CD14-positive monocyte (primary cell): ENCODE measurements around the gene DENND1A. TPM values are rescaled to one million over a fixed set of nuclear protein-coding genes. Genes with fewer than 3 reads are reported as not detected.

ENCODE experiments used
- DNase-seq, 3 donors: peaks; one replicate each; pipeline ENCODE4 v3.0.0-alpha.2; 2011 to 2022
- H2AFZ ChIP-seq: 2 replicates; pipeline ENCODE4 v1.6.0; 2012; ENCODE audit warnings: mild to moderate bottlenecking, low read depth, low read length, inconsistent platforms; ENCODE audit not compliant: insufficient read depth, poor library complexity, severe bottlenecking
- H3K27ac ChIP-seq, 2 donors: 1 replicate in 1 of 2; 2 replicates in 1 of 2; pipeline ENCODE4 v1.5.1; 2012 to 2013; ENCODE audit warnings: low read length in 2 of 2, control low read depth in 1 of 2, inconsistent platforms in 1 of 2, low read depth in 1 of 2, mild to moderate bottlenecking in 1 of 2
- H3K27me3 ChIP-seq, 2 donors: one replicate each; pipeline versions ENCODE4 v1.6.0 to v1.6.1; 2011 to 2013; ENCODE audit warnings: low read length in 2 of 2; ENCODE audit not compliant: control insufficient read depth in 2 of 2, insufficient read depth in 2 of 2
- H3K36me3 ChIP-seq, 2 donors: replicated peaks in 1 of 2; 1 replicate in 1 of 2; 2 replicates in 1 of 2; pipeline versions ENCODE4 v1.5.1 to v1.6.1; 2012 to 2013; ENCODE audit warnings: low read length in 2 of 2, control low read depth in 1 of 2, inconsistent platforms in 1 of 2, mild to moderate bottlenecking in 1 of 2; ENCODE audit not compliant: insufficient read depth in 2 of 2, control insufficient read depth in 1 of 2
- H3K4me1 ChIP-seq, 2 donors: 1 replicate in 1 of 2; 2 replicates in 1 of 2; pipeline versions ENCODE4 v1.5.1 to v1.6.1; 2012 to 2013; ENCODE audit warnings: low read length in 2 of 2, control low read depth in 1 of 2, inconsistent platforms in 1 of 2, mild to moderate bottlenecking in 1 of 2, moderate library complexity in 1 of 2; ENCODE audit not compliant: insufficient read depth in 2 of 2, control insufficient read depth in 1 of 2
- H3K4me2 ChIP-seq: replicated peaks from 2 replicates; pipeline ENCODE3; 2012; ENCODE audit warnings: low read length, moderate library complexity, mild to moderate bottlenecking; ENCODE audit not compliant: poor library complexity, severe bottlenecking; ENCODE audit errors: extremely low read depth
- H3K4me3 ChIP-seq, 3 experiments: fragments of 200-600 bp in 1 of 3; sonication (generic) in 1 of 3; replicated peaks in 1 of 3; 1 replicate in 2 of 3; 2 replicates in 1 of 3; pipeline ENCODE4 v1.5.1; 2011 to 2013; ENCODE audit warnings: low read length in 3 of 3, mild to moderate bottlenecking in 3 of 3, control low read depth in 2 of 3, low read depth in 2 of 3, inconsistent platforms in 1 of 3, moderate library complexity in 1 of 3
- H3K79me2 ChIP-seq: 2 replicates; pipeline ENCODE4 v1.6.0; 2012; ENCODE audit warnings: mild to moderate bottlenecking, control low read depth, inconsistent platforms, low read length, moderate library complexity; ENCODE audit not compliant: insufficient read depth
- H3K9ac ChIP-seq: 2 replicates; pipeline ENCODE4 v1.6.0; 2017; ENCODE audit warnings: low read length, mild to moderate bottlenecking; ENCODE audit not compliant: insufficient read depth, poor library complexity, severe bottlenecking
- H3K9me3 ChIP-seq, 2 donors: replicated peaks in 1 of 2; 1 replicate in 1 of 2; 2 replicates in 1 of 2; pipeline versions ENCODE4 v1.5.1 to v1.6.1; 2012 to 2013; ENCODE audit warnings: low read length in 2 of 2, control low read depth in 1 of 2; ENCODE audit not compliant: control insufficient read depth in 1 of 2, insufficient read depth in 1 of 2
- H4K20me1 ChIP-seq: 2 replicates; pipeline ENCODE4 v1.6.0; 2012; ENCODE audit warnings: mild to moderate bottlenecking, low read length, control low read depth, moderate library complexity; ENCODE audit not compliant: insufficient read depth
- H3K27ac Mint-ChIP-seq, 7 donors: one replicate each; pipeline ENCODE4 v1.8.0; 2020; ENCODE audit warnings: mild to moderate bottlenecking in 7 of 7, mixed read lengths in 7 of 7, moderate library complexity in 6 of 7, inconsistent platforms in 2 of 7
- H3K27me3 Mint-ChIP-seq, 3 donors: one replicate each; pipeline ENCODE4 v1.8.0; 2021 to 2022; ENCODE audit warnings: low read depth in 3 of 3, mild to moderate bottlenecking in 3 of 3, mixed read lengths in 3 of 3, moderate library complexity in 3 of 3, inconsistent platforms in 1 of 3
- H3K36me3 Mint-ChIP-seq, 2 donors: one replicate each; pipeline ENCODE4 v1.8.0; 2020; ENCODE audit warnings: mixed read lengths in 2 of 2, inconsistent platforms in 1 of 2, mild to moderate bottlenecking in 1 of 2
- H3K4me1 Mint-ChIP-seq: one replicate; pipeline ENCODE4 v1.8.0; 2020; ENCODE audit warnings: mild to moderate bottlenecking, mixed read lengths
- H3K4me3 Mint-ChIP-seq, 2 donors: one replicate each; pipeline ENCODE4 v1.8.0; 2020; ENCODE audit warnings: mild to moderate bottlenecking in 2 of 2, mixed read lengths in 2 of 2, moderate library complexity in 1 of 2
- H3K9me3 Mint-ChIP-seq, 7 donors: one replicate each; pipeline ENCODE4 v1.8.0; 2020 to 2022; ENCODE audit warnings: mixed read lengths in 7 of 7, mild to moderate bottlenecking in 6 of 7, moderate library complexity in 6 of 7, inconsistent platforms in 2 of 7
- WGBS: methylation state at CpG from one replicate; pipeline ENCODE4 v1.1.5; 2013; ENCODE audit warnings: missing lambda C conversion rate; ENCODE audit not compliant: insufficient coverage; 5-methylcytosine and 5-hydroxymethylcytosine counted together
- intact Hi-C, 2 donors: fragments of 100-400 bp; cut with micrococcal nuclease; formaldehyde crosslinking; loops; one replicate each; pipeline versions ENCODE4 v1.15.0 to v1.15.1; 2023
- polyA plus RNA-seq, 3 donors: library from polyadenylated mRNA; depleted of rRNA in 1 of 3; unstranded in 2 of 3; stranded (reverse) in 1 of 3; fragments of 300-500 nt in 2 of 3; fragments of >200 nt in 1 of 3; fragmentation: Illumina TruSeq in 2 of 3; gene quantifications; 1 replicate in 2 of 3; 2 replicates in 1 of 3; pipeline ENCODE4 v1.2.3, GENCODE V29; 2012 to 2021
- TF ChIP-seq, protein P1 (sequence below): fragments of 200-600 bp; IDR thresholded peaks from one replicate; pipeline ENCODE4 v1.8.0; 2022; ENCODE audit warnings: antibody characterized with exemption, mild to moderate bottlenecking

The DENND1A gene
- polyA plus RNA-seq, 3 donors = 24.8 to 73.0 (median 29.4) TPM

DNA sequence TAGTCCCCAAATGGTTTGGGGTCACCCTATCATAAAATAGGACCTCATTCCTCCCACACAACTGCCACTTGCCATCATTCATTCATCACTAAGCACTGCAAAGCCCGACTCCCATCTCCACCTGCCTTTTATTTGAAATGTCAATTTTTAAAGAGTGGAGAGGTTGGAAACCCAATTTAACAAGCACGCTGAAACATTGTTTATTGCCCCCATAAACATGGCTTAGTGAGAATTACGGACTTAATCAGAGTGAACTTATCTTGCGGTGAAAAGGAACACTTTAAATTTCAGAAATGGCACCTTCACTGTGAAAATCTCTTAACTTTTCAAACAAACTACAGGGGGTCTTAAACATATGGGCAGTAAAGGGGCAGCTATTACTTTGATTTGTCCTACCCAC, 332.9 kb downstream of the DENND1A start:
- H2AFZ ChIP-seq = no peak overlapping the region
- Mint-ChIP-seq H3K27ac (no peak overlapping the region), H3K4me1 (no peaks in the 10 kb centered on the region), H3K27me3 (no peaks in the 10 kb centered on the region), H3K4me3 (no peak overlapping the region), H3K36me3 (peaks cover 59 to 63% of the 10 kb centered on the region in 2 donors), H3K9me3 (no peaks in the 10 kb centered on the region)
- no peak for DNase-seq
- no CpG with 5 or more reads among the region's 4 CpGs for WGBS
- H3K4me1 ChIP-seq = no peaks in the 10 kb centered on the region
- peaks cover 16 to 84% of the 10 kb centered on the region in 2 donors for H3K36me3 ChIP-seq
- no peak overlapping the region for H3K27ac ChIP-seq
- H3K4me2 ChIP-seq = no peak overlapping the region
- peaks cover 72% of the 10 kb centered on the region for H4K20me1 ChIP-seq
- TF ChIP-seq, protein P1, sequence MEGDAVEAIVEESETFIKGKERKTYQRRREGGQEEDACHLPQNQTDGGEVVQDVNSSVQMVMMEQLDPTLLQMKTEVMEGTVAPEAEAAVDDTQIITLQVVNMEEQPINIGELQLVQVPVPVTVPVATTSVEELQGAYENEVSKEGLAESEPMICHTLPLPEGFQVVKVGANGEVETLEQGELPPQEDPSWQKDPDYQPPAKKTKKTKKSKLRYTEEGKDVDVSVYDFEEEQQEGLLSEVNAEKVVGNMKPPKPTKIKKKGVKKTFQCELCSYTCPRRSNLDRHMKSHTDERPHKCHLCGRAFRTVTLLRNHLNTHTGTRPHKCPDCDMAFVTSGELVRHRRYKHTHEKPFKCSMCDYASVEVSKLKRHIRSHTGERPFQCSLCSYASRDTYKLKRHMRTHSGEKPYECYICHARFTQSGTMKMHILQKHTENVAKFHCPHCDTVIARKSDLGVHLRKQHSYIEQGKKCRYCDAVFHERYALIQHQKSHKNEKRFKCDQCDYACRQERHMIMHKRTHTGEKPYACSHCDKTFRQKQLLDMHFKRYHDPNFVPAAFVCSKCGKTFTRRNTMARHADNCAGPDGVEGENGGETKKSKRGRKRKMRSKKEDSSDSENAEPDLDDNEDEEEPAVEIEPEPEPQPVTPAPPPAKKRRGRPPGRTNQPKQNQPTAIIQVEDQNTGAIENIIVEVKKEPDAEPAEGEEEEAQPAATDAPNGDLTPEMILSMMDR = no peak
- H3K4me3 ChIP-seq = no peak overlapping the region
- intact Hi-C loops = no loop called here
- H3K27me3 ChIP-seq = no peaks in the 10 kb centered on the region
- no peaks in the 10 kb centered on the region for H3K9me3 ChIP-seq
- H3K9ac ChIP-seq = no peak overlapping the region
- H3K79me2 ChIP-seq = no peaks in the 10 kb centered on the region

DNA sequence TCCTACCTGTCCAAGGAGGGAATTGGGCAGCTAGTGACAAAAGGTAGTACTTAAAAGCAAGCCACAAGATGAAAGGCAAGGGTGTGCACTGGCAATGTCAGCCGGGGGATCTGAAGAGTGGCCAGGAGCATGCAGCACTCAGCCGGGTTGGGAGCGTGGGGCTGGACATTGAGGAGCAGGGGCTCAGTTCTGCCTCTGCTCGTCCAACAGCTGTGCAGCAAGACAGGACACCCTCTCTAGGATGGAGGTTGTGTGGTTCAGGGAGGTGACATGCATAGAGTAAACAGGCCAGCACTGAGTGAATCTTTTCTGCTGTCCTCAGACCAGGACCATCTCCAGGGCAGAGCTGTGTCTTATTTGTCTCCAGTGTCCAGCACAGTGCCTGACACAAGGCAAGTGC, 338.6 kb downstream of the DENND1A start:
- H3K4me1 ChIP-seq = no peaks in the 10 kb centered on the region
- intact Hi-C loops = no loop called here
- Mint-ChIP-seq H3K27me3 (peaks cover 0 to 3% (median 0%) of the 10 kb centered on the region in 3 donors), H3K36me3 (peaks cover 64 to 81% of the 10 kb centered on the region in 2 donors), H3K9me3 (peaks cover 0 to 17% (median 13%) of the 10 kb centered on the region in 7 donors), H3K27ac (no peak overlapping the region), H3K4me1 (no peaks in the 10 kb centered on the region), H3K4me3 (no peak overlapping the region)
- TF ChIP-seq, protein P1 = no peak
- H2AFZ ChIP-seq = no peak overlapping the region
- peaks cover 8 to 90% of the 10 kb centered on the region in 2 donors for H3K36me3 ChIP-seq
- no peak overlapping the region for H3K4me2 ChIP-seq
- WGBS = 94% methylated on average over 3 of the region's 4 CpGs
- no peak overlapping the region for H3K4me3 ChIP-seq
- peaks cover 34% of the 10 kb centered on the region for H4K20me1 ChIP-seq
- DNase-seq = no peak
- H3K9ac ChIP-seq = no peak overlapping the region
- no peaks in the 10 kb centered on the region for H3K27me3 ChIP-seq
- no peak overlapping the region for H3K27ac ChIP-seq
- H3K9me3 ChIP-seq = peaks cover 7 to 19% of the 10 kb centered on the region in 2 donors
- H3K79me2 ChIP-seq = no peaks in the 10 kb centered on the region
